HG03460 (cell line): ENCODE measurements around the gene ERC2.

Experiments used
- ATAC-seq: cut with Tn5 transposase; IDR thresholded peaks from one replicate; pipeline ENCODE4 v1.9.1; 2021; ENCODE audit not compliant: unreplicated experiment

Gene ERC2

DNA sequence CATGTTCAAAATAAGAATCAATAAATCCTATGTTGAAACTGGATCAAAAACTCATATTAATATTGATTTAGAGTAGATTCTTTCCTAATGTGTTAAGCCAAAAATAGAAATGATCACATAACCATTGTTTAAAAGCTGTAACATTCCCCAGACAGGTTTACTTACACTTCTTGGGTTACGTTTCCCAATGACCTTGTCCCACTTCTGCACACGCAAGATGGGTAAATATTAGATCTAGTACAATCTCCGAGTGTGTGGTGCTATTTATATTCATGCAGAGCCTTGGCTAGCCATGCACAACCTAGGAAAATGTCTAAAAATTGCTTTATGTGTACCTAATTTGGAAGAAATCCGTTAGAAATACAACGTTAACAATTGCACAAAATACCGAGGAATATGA, 39.6 kb downstream of the ERC2 start:
- no peak for ATAC-seq

DNA sequence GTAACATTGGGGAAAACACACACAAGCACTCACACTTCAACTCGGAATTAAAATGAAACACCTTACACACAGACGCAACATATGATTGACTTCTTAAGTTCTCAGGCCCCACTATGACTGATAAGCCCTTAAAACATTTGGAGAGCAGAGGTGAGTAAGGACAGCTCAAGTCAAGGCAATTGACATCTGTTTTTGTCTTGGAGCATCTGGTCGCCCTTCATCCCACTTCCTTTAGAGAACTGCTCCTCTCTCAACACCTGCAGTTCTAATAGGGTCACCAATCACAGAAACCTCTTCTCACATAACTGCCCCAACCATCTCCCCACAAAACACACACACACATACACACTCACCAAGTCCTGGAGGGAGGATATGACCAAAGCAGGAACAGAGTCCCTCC, 43.4 kb downstream of the ERC2 start:
- ATAC-seq, result no peak

DNA sequence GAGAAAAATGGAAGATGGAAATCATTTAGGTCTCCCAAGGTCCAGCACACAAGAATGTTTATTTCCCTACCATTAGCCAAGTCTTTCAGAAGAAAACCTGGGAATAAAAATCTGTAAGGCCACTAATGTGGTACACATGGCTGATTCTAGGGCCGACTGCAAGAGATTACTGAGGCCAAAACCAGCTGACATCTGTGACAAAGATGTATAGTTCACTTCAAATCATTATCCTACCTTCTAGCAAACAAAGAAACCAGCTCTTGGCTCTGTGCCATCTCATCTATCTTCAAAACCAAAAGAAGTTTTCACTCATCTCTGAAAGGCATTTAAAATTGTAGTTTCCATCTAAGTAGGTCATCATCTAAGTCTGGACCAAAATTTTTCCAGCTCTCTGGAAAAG, 43.9 kb downstream of the ERC2 start:
- no peak for ATAC-seq

DNA sequence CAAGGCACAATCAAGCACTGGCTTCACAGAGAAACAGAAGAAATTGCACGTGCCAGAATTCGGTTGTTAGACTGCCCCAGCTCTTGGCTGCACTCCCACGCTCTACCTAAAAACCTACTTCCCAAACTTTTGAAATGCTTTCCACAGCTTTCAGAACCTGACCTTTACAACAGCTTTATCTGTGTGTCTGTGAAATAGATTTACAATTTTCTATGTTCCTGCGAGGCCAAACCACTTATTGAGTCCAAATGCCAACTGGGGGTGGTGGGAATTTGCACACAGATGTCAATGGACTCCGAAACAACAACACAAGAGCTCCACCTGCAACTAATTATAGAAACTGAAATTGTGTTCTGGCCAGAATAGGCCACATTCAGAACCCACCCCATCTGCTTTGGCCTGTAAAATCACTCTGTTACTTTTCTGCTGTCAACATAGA, 44.6 kb downstream of the ERC2 start:
- ATAC-seq, result no peak

DNA sequence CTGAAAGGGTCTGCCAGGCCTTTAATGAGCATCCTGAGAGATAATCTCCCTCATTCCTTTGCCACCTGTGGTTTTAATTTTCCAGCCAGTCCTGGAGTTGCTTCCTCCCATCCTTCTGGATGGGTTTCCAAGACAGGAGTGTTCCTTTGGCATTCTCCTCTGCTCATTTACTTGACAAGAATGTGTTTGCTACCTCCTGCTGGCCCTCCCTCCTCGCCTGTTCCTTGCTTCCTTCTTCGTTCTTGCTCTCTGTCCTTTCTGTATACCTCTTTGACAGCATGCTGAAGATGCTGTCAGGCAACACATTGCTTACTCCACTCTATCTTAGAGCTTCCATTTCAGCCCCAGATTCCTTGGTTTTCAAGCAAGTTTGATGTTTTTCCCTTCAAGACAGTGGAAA, 46.0 kb downstream of the ERC2 start:
- no peak for ATAC-seq

DNA sequence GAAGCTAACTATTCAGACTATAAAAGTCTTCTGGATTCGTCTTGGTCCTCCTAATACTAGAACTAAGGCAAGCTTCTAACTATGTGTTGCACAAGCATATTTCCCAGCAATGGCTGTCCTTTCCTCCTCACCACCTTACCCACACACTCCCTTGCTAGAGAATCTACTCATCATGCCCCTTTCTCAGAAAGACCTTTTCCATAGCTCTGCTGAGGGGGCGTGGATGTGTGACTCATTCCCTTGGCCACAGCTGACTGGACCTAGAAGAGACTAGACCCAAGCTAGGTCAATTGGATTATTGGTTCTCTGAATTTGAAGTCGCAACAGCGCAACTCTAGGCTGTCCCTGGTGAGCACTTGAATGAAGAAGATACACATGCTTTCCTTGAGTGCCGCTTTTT, 47.1 kb downstream of the ERC2 start:
- no peak for ATAC-seq

DNA sequence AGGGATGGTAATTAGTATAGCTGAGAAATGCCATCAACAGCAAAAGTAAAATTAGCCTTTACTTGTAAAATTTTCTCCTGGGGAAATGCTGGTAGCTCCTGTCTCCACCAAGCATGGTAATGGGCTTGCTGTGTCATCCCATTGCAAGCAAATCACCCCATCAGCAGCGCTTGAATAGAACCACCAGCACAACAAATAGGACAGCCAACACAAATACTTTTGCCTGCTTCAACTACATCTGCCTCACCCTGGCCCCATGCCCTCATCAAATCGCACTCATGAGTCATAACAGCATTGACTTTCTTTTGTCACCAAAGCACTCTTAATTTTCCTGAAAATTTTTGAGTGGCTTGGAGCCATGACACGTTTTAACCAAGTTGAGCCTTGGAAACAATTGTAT, 52.6 kb downstream of the ERC2 start:
- no peak for ATAC-seq

DNA sequence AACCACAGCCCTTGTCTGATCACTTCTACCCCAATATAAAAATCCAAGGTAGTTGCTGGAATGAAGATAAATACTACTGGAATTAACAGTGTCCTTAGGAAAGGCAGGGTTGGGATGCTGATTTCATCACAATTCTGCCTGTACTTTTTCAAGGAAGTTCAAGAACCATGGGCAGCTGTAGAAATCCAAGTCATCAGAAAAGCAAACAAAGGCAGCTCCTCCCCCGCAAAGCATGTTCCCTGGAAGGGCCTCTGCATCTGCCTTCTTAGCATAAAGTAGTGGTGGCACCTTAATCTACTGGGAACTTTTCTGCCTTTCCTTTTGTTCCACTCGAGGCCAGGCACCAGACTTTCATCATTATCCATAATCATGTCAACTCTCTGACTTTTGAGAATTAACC, 54.4 kb downstream of the ERC2 start:
- no peak for ATAC-seq

DNA sequence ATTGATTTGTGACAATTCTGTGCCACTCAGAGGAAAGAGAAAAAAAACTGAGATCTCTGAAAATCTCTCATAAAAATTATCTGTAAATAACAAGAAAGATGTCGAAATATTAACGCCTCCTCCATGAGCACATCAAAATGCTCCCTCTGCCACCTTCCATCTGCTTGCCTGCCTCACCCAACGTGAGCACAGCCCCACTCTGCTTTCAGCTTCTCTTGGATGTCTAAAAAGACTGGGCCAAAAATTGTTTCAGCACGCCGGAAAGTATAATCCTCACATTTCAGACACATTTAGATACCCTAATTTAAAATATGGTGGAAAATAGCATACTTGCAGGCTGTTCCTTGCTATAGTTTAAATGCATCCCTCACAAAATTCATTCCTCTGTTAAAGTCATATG, 57.1 kb downstream of the ERC2 start:
- ATAC-seq, result no peak

DNA sequence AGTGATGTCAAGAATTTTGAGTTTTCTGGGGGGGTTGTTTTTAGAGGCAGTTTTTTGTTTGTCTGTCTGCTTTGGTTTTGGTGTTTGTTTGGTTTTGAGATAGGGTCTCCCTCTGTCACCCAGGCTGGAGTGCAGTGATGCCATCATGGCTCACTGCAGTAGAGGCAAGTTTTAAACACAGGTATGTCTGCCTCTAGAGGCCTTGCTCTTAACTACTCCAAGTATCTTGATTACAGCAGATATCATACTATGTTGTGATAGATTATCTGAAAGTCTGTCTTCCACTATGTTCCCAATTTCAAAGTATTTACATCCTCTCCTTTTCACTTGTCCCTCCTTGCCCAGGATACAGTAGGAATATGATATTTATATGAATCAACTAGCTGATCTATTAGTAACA, 57.7 kb downstream of the ERC2 start:
- no peak for ATAC-seq

DNA sequence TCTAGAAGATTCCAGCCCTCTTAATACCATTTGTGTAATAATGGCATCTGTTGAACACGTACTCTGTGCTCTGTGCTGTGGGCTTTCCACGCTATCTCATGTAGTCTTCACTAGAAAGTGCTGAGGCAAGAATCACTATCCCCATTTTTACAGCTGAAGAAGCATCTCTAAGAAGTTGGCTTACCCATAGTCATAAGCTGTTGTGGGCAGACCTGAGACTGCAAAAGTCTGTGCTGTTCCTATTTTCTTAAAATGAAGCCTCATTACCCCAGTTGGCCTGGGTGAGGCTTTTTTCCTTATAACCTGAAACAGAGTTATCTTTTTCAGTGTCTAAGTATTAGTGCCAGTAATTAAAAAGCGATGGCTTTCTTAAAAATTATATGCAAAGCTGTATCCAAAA, 58.5 kb downstream of the ERC2 start:
- no peak for ATAC-seq

DNA sequence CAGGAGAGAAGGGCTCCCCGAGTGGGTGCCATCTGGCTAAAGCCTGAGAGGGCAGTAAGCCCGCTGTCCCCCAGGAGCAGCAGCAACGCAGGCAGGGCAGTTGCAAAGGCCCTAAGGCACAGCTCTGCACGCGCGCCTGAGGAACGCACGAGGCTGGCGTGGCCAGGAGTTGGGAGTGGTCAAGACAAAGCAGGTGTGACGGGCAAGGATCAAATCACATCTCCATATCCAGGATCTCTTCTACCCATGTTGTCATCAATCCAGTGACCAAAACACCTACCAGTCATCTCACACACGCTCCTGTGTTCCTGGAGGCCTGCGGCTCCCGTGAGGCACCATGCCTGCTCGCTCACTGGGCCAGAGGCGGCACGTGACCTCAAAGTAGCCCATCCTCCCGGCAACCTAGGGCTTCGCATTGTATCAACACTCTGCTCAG, 59.5 kb downstream of the ERC2 start:
- ATAC-seq, result no peak

DNA sequence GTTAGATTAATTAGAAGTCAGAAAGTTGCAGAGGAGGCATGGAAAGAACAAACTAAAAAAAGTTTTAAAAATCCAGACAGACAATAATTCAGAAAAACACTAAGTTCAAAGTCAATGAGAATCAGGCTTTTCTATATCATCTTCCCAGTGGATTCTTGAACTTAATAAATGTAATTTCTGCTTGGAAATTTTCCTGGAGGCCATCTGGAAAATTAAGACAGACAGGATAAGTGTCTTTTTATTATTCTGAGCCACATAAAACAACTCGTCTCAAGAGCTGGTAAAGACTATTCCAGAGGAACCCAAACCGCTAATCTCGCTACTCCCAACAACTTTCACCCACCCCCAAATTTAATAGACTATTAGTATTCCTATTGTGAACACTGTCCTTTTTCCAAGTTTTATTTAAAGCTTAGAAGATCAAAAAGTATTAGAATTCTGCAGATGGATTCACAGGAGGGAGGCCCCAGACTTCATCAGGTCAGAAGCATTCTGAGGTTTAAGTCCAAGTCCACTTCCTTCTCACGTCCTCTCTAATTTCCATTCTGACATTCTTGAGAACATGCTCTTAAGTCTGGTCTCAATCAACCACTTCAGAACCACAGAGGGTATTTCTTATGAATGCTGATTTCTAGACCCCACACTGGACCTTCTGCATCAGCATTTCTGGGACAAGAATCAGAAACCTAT, 61.3 kb downstream of the ERC2 start:
- ATAC-seq, result no peak

DNA sequence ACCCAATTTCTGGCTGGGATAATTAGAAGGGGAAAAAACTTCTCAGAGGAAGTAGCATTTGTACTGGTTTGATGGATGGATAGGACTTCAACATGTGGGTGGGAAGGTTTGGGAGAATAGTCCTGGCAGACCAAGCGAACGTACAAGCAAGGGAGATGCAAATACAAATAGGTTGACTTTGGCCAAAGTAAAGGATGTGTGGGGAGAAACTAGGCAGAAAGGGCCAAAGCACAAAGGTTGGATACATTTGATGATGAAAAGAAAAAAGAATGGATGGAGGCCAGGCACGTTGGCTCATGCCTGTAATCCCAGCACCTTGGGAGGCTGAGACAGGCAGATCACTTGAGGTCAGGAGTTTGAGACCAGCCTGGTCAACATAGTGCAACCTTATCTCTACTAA, 63.4 kb downstream of the ERC2 start:
- ATAC-seq, result no peak

DNA sequence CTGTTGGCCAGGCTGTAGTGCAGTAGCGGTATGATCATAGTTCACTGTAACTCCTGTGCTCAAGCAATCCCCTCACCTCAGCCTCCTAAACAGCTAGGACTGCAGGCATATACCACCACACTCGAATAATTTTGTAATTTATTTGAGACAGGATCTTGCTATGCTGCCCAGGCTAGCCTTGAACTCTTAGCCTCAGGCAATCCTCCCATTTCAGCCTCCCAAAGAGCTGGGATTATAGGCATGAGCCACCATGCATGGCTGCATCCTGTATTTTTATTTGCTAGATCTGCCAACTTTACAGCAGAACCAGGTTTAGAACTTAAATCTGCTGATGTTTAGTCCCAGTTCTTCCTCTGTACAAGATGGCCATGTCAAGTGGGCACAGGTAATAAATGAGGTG, 69.6 kb downstream of the ERC2 start:
- ATAC-seq, result no peak

DNA sequence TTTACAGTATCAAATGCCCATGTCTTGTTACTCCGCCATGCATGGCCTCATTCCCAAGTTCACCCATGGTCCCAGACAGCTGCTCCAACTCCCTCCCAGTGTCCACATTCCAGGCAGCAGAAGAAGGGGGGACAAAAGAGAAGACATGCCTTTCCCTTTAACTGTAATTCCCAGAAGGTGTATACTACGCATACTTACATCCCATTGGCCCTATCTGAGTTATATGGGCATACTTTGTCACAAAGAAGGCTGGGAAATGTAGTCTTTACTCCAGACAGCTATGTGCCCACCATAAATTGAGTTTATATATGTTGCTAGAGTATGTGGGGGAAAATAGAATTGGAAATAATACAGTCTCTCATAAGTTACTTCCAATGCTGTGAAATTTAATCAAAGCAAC, 70.5 kb downstream of the ERC2 start:
- no peak for ATAC-seq

DNA sequence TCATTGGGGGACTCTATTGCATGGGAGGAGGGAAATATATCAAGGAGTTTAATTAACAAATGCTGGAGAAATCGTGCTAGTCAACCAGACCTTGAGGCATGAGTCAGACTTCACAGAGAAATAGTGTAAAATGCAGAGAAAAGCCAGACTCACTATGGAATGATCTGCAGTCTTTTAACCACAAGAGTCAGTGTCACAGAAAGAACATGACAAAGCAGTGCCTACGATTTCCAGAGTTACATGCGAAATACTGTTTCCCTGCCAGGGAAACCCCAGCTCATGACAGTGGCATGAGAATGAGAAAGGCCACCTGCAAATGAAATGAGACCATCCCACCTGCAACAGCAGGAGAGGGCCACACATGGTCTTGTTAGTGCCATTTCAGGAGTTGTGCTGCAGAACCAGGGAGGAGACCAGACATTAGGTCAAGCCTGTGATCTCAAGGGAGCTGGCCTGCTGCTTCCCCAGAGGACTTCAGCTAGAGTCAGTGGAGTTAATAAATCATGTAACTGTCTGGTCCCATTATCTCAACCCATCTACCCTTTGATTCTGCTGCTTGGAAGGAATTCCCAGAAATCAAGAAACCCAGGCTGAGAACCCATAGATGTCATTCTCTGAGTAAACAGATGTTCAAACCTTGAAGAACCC, 79.0 kb downstream of the ERC2 start:
- no peak for ATAC-seq

DNA sequence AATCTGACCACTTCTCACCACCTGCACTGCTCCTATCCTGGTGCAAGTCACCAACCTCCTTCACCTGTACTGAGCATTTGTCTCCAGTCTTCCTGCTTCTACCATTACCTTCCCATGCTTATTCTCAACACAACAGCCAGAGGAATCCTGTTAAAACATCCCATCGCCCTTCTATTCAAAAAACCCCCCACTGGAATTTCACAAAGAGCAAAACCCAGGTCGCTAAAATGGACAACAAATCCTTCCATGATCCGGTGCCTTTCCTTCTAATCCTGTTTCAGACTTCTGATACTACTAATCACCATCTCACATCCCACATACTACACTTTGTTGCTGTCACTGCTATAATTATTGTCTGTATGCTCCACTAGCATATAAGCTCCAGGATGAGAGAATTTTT, 85.2 kb downstream of the ERC2 start:
- no peak for ATAC-seq

DNA sequence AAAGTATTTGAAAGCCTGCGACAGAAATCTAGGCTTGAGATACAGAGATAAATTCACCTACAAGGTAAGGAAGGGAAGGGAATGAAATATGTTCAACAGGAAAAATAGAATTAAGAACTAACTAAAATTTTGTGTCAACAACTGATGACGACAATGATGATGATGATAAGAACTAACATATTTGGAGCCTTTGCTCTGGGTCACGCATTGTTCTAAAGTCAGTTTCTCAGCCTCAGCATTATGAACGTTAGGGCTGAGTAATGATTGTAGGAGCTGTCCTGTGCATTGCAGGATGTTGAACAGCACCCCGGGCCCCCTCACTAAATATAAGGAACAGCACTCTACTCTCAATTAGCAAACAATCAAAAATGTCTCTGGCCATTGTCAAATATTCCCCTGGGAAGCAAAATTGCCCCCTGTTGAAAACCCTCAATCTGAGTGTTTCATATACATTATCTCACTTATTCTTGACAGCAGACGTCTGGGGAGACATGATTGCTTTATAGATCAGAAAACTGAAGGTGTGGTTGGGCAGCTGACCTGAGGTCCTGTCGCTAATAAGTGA, 88.5 kb downstream of the ERC2 start:
- ATAC-seq, result no peak

DNA sequence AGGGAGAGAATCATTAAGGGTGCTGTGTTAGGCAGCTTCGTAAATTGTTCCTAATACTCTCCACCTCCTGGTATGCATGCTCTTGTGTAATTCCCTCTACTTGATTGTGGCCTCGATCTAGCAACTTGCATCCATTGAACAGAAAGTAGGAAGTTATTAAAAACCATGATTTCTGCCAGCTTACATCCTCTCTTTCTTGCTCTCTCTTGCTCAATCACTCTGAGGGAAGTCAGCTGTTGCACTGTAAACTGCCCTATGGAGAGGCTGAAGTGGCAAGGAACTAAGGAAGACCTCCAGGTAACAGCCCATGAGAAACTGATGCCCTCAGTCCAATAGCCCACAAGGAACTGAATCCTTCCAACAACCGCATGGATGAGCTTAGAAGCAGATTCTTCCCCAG, 92.6 kb downstream of the ERC2 start:
- no peak for ATAC-seq

DNA sequence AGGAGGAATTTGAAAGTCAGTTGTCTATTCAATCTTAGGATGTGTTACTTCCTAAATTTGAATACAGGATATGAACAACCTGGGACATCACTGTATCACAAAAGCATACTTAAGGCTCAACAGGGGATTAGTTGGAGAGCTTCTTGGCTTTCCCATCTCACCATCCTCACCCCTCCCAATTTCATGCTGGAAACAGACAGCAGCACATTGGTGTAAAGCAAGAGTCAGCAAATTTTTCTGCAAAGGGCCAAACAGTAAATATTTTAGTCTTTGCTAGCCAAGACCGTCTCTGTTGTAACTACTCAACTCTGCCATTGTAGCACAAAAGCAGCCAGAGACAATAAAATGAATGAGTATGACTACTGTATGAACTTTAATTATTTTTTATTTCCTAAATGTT, 94.9 kb downstream of the ERC2 start:
- no peak for ATAC-seq

DNA sequence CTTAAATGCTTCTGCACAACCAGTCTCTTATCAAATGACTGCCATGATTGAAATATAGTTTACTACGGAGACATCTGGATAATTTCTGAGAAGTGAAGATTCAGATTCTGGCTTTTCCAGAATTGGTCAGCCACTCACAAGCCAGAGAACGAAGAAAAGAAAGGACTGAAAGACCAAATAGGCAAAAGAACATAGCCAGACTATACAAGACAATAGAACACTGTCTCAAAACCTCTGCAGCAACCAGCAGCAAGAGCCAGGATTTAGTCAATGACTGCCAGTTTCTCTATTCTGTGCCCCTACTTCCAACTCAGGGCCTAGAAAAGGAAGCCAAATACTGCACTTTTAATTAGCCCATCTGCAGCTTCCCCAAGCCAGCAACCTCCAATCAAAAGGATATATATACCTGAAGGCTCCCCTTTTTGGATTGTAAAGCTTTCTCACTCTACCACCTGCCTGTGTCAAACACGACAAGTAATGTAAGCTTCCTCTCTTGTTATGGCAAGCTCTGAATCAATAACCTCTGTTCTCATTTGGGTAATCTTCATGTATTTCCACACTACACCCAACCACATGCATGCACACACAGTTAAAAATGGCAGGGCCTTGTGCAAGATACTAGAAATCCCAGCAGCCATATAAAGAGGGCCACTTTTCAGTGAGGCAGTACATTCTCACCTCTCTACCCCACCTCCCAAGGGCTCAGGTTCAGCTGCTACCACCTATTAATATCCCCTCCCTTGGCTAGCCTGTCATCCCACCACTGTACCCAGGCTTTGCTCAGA, 97.1 kb downstream of the ERC2 start:
- no peak for ATAC-seq
